Measurements from ENCODE around the gene MTREX.
A peak's percentile ranks its signal among the peaks of the same experiment; 100 is the strongest.

The MTREX gene

DNA sequence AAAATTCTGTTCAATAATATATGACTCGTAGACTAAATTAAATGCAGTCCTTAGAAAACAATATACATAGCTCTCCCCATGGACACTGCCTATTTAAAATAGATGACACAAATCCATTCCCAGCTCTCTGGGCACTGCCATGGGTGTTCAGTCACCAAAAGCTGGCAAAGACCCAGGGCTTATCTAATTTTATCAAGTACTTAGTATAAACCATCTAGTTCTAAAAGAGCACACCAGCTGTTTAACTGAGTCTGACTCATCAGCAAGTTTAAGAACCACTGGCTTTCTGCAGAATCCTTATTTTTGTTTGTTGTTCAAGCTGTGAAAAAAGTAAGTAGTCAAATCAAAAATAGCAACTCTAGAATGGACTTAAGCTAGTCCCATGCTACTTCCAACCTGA is 119.4 kb downstream of the MTREX start:
- peak; percentile 64 for DNase-seq (ENCODE audit: low read depth, low spot score)

DNA sequence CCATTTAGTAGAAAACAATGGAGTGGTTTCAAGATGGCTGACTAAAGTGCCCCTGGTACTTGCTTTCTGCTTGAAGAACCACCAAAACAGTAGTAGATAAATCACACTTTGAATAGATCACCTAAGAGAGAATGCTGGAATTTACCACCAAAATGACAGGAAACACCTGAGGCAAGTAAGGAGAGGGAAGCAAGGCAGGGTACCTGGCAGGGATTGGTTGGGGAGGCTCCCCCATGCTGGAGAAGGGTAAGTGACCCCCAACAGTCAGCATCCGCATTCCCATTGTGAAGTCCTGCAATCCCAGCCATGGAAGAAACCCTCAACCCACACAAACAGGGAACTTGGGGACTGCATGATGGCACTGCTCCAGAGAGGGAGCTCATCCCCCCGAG is 121.4 kb downstream of the MTREX start:
- DNase-seq (ENCODE audit: low read depth, low spot score): no peak

DNA sequence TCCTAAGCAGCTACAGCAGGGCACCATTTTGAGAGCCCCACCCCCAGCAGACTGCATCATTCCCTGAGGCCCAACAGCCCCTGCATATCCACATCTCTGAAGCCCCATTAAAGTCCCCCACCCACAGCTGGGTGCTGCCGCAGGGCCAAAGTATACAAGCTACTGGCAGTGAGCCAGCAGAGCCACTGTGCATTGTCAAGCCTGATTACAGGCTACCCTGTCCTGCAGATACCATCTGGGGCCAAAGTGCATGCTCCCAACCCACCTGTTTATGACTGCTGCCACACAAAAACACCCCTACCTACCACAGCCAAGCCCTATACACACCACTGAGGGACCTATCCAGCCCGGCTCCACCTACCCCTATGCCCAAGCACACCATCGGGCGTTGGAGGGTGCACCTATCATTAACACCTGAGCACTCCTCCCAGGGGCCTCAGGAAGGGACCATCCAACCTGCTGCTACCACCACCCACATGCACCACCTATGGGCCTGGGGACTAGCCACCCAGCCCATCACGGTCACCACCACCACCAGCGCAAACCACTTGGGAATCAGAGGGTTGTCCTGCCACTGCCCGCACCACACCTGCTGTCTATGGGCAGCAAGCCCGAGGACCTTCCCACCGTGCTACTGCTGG is 121.9 kb downstream of the MTREX start:
- no peak for DNase-seq (ENCODE audit: low read depth, low spot score)

DNA sequence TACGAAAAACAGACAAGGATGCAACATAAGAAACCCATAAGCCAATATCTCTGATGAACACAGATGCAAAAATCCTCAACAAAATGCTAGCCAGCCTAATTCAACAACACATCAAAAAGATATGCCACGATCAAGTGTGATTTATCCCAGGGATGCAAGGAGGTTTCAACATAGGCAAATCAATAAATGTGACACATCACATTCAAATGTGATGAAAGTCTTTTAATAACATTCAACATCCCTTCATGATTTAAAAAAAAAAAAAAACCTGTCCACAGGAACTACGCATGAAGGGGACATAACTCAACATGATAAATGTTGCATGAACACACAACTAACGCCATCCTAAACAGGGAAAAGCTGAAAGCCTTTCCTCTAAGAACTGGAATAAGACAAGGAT is 124.8 kb downstream of the MTREX start:
- no peak for DNase-seq (ENCODE audit: low read depth, low spot score)

DNA sequence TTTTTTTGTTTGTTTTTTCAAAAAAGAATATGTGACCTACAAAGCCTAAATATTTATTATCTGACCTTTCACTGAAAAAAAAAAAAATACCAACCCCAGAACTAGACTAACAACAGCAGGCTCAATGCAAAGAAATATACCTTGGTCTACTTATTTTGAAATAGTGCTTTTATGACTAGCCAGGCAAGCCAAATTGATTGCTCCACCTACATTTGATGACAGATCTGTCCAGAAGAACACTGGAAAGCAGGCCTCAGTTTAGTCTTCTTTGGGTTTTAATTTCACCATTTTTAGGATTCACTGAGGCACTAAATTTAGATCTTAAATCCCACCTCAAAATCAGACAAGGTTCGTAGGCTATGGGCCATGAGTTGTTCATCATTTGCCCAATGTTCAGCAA is 129.7 kb downstream of the MTREX start:
- no peak for DNase-seq (ENCODE audit: low read depth, low spot score)

DNA sequence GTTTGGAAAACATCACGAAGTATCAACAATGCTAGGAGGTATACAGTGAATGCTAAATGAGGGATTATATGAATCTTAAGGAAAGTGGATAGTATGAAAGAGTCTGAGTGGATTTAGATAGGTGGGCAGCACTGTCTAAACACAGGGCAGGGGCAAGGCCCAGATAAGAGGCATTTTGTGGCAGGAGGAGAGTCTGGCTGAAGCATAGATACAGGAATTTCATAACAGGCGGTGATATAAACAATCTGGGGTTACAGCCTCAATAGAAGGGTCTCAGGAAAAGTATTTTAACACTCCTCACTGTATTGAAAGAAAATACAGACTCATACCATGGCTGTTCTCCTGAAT is 130.0 kb downstream of the MTREX start:
- no peak for DNase-seq (ENCODE audit: low read depth, low spot score)

DNA sequence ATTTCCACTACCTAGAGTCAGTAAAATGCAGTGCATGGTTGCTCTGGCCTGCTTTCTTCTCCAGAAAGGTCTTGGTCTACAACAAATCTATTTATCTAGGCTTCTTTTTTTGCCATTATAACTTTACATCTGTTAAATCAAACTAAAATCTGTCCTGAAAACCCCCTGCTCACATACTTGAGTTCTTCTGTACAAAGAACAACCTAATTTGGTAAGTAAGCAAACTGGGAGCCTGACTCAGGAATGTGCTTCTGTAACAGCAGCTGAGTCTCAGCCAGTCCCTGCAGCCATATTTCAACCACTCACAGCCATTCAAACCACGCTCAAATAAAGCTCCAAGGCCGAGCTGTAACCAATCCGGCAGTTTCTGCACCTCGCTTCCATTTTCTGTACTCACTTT is 131.2 kb downstream of the MTREX start:
- peak; percentile 87 for DNase-seq (ENCODE audit: low read depth, low spot score)

DNA sequence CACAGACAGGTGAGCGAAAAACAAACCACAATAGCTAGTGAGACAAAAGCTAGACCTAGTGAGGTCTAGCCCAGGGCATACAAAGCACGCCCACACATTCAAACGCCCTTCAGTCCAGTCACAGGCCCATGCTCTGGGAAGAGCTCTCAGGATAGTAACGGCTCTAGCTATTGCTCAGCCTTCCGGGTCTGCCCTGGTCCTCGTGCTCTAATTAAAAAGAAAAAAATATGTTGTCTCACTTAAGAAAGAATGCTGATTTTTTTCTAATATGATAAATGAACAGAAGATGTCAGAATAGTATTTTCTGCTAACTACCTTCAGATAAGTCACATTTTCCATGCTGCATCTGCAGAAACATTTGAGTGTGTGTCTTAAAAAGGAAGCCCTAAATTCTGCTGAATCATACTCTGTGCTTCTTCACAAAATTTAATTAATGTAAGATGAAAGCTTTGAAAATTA is 132.4 kb downstream of the MTREX start:
- DNase-seq (ENCODE audit: low read depth, low spot score): peak; percentile 57

DNA sequence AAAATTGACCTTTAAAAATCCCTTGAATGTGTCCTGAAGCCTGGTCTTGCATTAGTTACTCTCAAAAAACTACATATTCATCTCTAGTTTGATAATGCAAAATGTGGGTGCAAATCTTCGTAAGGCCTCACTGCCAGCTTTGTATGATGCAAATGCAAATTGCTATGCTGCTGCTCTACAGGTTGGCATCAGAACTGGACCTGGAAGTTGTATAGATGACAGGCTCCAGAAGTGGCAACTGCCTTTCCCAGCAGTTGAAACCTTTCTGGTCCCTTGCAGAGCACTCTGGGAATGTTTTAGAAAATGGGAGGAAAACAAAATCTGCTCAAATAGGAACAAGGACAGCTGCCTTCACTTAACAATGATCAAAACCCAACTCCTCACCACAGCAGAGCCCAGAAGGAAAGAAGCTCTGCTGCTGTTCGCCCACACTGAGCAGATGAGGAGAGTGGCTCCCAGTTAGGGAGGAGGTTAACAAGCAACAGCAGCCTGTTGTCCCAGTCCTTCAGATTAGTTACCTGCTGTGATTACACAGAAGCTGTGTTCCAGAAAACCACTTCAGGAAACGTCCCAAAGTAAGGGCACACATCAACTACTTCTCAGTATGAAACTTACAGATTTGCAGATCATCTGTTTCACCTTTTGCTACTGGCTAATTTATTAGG is 133.4 kb downstream of the MTREX start:
- DNase-seq (ENCODE audit: low read depth, low spot score): no peak

DNA sequence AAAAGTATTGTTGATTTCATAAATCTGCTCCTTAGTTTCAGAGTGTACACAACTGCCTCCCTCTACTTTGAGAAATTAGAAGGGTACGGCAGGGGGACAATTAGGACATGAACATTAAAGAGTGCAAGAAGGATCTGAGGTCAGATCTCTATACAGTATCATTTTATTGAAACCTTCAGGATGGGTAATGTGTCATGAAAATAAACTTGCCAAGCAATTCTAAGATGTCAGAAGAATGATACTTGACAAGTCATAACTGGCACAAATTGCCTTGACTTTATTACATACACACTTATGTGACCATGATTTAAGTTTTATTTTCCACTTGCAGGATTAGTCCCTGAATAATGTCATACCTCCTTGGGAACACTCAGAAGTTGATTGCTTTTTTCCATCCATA is 134.2 kb downstream of the MTREX start:
- DNase-seq (ENCODE audit: low read depth, low spot score): no peak

DNA sequence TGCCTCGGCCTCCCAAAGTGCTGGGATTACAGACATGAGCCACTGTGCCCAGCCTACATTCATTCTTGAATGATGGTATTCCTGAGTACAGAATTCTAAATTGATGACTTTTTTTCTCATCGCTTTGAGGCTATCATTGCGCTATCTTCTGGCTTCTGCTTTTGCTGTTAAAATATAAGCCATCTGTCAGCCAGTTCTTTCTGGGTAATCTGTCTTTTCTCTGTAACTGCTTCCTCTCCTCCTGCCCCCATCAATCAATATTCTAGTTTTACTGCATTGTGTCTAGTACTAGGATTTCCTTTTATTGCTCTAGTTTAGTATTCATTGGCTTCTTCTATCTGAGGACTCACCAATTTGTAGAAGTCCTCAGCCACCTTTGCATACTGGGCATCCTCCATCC is 138.0 kb downstream of the MTREX start:
- DNase-seq (ENCODE audit: low read depth, low spot score): no peak

DNA sequence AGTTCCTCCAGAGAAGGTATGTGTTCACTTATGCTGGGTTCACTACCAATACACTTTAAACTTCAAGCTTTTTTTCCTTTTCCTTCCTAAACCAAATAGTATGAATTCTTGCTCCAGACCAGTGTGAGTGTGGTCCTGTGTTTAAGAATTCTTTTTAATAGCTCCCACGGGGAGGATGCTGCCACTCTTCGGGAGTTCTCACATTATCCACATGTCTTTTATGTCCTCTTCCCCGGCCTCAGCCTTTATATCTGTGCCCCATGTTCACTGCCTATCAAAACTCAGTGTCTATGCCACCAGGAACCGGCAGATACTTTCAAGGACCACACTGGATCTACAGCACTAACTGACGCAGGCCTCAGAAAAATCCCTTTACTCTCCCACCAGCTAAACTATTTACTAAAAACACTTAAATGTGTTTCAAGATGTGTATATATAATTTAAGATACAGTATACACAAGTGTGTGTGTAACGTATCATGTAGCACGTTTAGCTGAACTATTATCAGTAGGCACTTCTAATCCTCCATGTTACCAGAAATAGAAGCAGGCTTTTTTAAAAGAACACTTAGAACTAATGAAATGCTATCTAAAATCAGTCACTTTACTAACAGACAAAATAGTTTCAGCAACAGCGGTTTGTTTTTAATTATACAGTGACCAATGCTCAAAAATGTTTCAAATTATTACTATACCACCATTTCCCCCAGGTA is 139.0 kb downstream of the MTREX start:
- DNase-seq (ENCODE audit: low read depth, low spot score): no peak

DNA sequence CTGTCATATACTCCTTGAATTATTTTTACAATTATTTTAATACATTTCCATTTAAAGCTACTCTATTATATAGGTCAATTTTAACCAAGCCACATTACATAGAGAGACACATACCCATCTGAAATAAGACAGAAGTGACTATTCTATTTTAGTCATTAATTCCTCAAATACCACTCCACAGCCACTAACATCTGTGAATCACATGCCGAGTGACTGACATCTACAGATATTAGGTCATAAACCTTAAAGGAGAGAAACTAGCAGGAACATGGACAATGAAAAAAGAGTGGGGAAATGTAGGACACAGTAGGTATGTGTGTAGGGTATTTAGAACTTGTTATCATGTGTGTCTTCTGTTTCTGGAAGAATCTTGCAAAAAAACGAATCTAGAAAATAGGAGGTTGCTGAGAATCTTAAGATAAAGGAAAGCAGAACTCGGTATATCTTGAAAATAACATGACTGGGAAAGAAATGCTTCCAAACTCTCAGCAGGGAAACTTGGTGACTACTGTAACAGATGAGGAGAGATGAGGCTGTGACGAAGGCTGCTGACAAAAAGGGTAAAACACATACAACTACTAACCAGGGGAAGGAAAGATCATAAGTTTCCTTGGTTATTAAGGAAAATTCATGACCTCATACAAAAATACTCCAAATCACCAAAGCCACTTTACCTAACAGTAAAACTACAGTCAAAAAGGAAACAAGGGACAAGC is 142.4 kb downstream of the MTREX start:
- DNase-seq (ENCODE audit: low read depth, low spot score): peak; percentile 24

DNA sequence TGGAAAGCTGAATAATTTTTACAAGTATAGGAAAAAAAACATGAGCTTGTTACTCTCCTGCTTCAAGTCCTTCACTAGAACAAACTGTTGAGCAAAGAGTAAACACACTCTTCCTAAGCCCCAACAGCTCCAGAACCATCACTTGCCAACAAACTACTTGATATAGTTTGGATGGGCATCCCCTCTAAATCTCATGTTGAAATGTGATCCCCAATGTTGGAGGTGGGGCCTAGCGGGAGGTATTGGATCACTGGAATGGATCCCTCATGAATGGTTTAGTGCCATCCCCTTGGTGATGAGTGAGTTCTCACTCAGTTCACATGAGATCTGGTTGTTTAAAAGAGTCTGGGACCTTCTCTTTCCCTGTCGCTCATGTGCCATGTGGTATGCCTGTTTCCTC is 144.2 kb downstream of the MTREX start:
- no peak for DNase-seq (ENCODE audit: low read depth, low spot score)

DNA sequence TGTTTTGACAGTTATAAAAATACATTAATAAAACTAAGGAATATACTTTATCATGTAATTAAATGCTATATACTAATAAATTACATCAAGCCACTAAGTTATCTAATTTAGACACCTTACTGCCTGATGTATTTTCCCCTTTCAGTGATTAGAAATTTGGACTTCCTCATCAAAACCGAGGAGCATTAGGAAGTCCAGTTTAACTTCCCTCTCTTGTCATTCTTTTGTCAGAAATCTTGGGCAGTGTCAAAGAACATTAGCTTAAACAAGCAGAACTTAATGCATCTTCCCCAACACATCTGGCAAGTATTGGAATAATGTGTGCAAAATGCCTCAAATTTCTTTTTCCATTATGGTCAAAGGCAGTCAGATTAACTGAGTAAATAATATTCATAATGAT is 145.4 kb downstream of the MTREX start:
- no peak for DNase-seq (ENCODE audit: low read depth, low spot score)

DNA sequence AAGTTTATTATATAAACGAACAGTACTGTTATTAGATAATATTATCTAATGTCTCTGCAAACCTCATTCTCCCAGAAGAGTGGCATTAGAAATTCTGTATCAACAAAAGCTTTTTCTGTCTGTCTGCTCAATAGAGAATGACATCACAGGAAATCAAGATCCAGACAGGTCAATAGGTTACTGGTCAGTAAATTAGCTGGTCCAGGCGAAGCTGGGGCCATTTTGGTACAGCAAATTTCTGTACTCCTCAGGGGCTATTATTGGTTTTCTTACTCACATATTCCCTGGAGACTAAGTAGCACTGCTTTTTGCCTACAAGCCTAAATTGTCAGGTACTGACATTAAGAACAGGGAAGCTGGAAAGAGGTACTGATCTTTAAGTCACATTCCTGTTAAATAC is 146.5 kb downstream of the MTREX start:
- DNase-seq (ENCODE audit: low read depth, low spot score): no peak

DNA sequence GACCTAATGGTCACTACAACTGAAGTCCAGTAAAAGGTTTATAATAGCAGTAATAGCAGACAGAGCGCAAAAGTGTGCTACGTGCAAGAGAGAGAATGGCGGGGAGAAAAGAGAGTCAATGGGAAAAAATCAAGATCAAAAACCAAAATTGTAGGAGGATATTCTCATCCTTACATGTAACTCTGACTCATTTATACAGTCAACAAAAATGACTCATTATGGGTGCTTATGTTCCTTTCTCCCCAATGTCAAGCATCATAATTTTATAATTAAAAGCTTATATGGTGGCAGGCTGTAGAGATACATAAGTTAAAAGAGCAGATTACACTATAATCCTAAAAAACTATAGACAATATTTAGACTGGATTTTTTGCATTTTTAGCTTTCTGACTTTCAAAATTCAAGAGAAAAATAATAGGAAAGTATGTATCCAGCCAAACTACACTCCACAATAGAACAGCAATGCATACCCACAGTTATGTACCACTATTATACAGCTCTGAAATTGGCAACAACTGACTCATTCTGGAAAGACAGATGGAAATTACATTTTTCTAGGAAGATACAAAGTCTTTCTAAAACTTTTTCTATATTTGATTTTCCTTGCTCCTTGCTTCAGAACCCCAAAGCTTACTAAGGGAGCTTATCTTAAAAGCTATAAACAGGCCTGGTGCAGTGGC is 148.6 kb downstream of the MTREX start:
- DNase-seq (ENCODE audit: low read depth, low spot score): peak; percentile 31

DNA sequence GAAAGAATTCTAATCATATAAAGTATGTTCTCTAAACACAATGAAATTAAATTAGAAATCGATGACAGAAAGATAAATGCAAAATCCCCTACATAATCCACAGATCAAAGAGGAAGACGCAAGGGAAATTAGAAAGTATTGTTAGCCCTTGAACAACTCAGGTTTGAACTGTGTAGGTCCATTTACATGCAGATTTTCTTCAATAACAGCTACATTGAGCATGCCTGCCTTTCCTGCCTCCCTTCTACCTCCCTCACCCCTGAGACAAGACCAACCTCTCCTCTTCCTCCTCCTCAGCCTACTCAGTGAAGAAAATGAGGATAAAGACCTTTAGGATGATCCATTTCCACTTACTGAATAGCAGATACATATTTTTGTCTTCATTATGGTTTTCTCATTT is 151.8 kb downstream of the MTREX start:
- DNase-seq (ENCODE audit: low read depth, low spot score): no peak

DNA sequence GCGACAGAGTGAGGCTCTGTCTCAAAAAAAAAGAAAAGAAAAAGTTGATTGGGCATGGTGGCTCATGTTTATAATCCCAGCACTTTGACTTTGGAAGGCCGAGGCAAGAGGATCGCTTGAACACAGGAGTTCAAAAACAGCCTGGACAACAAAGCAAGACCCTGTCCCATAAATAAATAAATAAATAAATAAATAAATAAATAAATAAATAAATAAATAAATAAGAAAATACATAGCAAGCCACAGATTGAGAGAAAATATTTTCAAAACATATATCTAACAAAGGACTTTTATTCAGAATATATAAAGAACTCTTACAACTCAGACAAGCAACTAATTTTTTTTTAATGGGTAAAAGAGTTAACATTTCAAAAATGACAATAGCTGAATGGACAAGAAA is 155.8 kb downstream of the MTREX start:
- DNase-seq (ENCODE audit: low read depth, low spot score): no peak

DNA sequence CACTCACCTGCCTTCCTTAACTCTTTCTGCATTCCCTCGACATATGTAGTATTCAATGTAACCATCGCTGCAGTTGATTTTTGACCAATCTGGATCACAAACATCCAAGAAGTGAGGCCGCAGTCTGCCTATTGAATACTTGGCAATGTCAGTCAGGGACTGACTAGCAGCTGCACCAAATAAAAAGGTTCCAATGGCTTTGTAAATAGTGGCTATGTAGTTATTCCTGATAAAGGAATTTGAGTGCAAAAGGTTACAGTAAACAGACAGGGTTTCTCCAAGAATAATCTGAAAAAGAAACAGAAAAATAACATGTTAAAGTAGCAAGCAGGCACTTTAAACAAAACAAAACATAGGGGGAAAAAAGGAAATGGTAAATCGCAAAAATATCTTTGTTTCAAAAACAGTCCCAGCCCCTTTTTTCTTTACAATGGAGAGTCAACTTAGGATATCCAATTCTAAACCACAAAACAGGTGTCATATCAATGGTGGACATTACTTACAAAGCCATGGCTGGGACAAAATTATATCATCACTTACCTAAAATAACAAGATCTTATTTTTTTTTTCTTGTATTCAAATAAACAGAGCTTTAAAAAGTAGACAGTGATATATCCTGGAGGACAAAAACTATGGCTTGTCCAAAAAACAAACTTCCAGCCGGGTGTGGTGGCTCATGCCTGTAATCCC is 160.2 kb downstream of the MTREX start:
- DNase-seq (ENCODE audit: low read depth, low spot score): no peak

DNA sequence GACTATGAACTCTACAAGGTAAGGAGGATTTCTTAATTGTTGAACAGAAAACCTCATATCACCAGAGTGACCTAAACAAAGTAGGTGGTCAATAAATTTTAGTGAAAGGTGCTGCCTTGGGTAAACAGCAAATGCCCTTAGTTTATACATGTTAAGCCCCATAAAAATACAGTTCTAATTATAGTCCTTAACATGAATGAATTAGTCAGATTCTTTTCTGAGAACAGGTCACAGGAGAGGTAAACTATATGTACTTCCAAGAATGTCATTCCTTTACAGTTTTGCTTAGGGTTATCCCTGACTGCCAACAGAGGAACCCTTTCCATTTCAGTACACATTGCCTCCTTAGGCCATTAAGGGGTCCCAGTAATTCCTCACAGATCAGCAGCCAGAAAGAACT is 162.1 kb downstream of the MTREX start:
- no peak for DNase-seq (ENCODE audit: low read depth, low spot score)
